ENCODE measurements around the gene MEOX1. TPM values are rescaled to one million over a fixed set of nuclear protein-coding genes. Genes with fewer than 3 reads are reported as not detected.
A peak's percentile ranks its signal among the peaks of the same experiment; 100 is the strongest.

The MEOX1 gene
- total and polyA plus RNA-seq, 2 of the 13 experiments (the other 11 are each of a cell fraction or from before 2014, with no cell fraction given) = not detected

DNA sequence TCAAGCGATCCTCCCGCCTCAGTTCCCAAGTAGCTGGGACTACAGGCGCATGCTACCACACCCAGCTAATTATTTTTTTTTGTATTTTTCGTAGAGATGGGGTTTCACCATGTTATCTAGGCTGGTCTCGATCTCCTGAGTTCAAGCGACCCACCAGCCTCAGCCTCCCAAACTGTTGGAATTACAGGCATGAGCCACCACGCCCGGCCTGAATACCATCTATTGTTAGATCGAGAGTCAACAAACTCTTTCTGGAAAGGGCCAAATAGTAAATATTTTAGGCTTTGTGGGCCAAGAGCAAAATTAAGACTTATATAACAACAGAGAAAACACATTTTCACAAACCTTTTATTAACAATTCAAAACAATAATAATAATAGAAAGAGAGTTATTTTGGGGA, 41.6 kb downstream of the MEOX1 start (continued):
- TF ChIP-seq ZNF225 (CRISPR knock-in tag; IDR thresholded peaks at IDR 0.05) (no peak), SOX13 (IDR thresholded peaks at IDR 0.05) (no peak), SOX13 (CRISPR knock-in tag; conservative IDR thresholded peaks at IDR 0.05 in 1 of 2, IDR thresholded peaks at IDR 0.05 in 1 of 2) (peak in 1 of 2 experiments; percentile 59; a peak in 2 of 4 replicates), TAF15 (IDR thresholded peaks at IDR 0.05; ENCODE audit: low read depth, low read length, poor library complexity, severe bottlenecking) (no peak), DR1 (CRISPR knock-in tag; IDR thresholded peaks at IDR 0.05) (no peak), KLF11 (CRISPR knock-in tag; IDR thresholded peaks at IDR 0.05) (no peak), ZMYM2 (CRISPR knock-in tag; IDR thresholded peaks at IDR 0.05) (0 out of 2 replicates have a peak, but pooled peaks have one; percentile 32), ZBTB1 (CRISPR knock-in tag; IDR thresholded peaks at IDR 0.05; ENCODE audit: borderline replicate concordance) (no peak), JUNB (CRISPR knock-in tag; IDR thresholded peaks at IDR 0.05; ENCODE audit: borderline replicate concordance) (no peak), ZMYM4 (CRISPR knock-in tag; IDR thresholded peaks at IDR 0.05) (no peak), RXRA (CRISPR knock-in tag; IDR thresholded peaks at IDR 0.05) (no peak), GATAD2A (CRISPR knock-in tag; IDR thresholded peaks at IDR 0.05) (no peak), ZNF83 (CRISPR knock-in tag; IDR thresholded peaks at IDR 0.05; ENCODE audit: borderline replicate concordance) (no peak), RBAK (CRISPR knock-in tag; IDR thresholded peaks at IDR 0.05) (no peak), RBM39 (IDR thresholded peaks at IDR 0.05; ENCODE audit: low read depth, low read length, poor library complexity, severe bottlenecking) (no peak), ZSCAN20 (CRISPR knock-in tag; IDR thresholded peaks at IDR 0.05; ENCODE audit: borderline replicate concordance) (no peak), ZNF10 (CRISPR knock-in tag; IDR thresholded peaks at IDR 0.05; ENCODE audit: borderline replicate concordance, low read depth) (no peak), FOXA1 (IDR thresholded peaks at IDR 0.05) (no peak), FOXA1 (CRISPR knock-in tag; IDR thresholded peaks at IDR 0.05) (no peak)
- TF ChIP-seq, protein P1, sequence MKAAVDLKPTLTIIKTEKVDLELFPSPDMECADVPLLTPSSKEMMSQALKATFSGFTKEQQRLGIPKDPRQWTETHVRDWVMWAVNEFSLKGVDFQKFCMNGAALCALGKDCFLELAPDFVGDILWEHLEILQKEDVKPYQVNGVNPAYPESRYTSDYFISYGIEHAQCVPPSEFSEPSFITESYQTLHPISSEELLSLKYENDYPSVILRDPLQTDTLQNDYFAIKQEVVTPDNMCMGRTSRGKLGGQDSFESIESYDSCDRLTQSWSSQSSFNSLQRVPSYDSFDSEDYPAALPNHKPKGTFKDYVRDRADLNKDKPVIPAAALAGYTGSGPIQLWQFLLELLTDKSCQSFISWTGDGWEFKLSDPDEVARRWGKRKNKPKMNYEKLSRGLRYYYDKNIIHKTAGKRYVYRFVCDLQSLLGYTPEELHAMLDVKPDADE (CRISPR knock-in tag; IDR thresholded peaks at IDR 0.05) = no peak
- TF ChIP-seq, protein P2, sequence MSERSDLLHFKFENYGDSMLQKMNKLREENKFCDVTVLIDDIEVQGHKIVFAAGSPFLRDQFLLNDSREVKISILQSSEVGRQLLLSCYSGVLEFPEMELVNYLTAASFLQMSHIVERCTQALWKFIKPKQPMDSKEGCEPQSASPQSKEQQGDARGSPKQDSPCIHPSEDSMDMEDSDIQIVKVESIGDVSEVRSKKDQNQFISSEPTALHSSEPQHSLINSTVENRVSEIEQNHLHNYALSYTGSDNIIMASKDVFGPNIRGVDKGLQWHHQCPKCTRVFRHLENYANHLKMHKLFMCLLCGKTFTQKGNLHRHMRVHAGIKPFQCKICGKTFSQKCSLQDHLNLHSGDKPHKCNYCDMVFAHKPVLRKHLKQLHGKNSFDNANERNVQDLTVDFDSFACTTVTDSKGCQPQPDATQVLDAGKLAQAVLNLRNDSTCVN (CRISPR knock-in tag; IDR thresholded peaks at IDR 0.05; ENCODE audit: borderline replicate concordance) = no peak
- TF ChIP-seq, protein P3, sequence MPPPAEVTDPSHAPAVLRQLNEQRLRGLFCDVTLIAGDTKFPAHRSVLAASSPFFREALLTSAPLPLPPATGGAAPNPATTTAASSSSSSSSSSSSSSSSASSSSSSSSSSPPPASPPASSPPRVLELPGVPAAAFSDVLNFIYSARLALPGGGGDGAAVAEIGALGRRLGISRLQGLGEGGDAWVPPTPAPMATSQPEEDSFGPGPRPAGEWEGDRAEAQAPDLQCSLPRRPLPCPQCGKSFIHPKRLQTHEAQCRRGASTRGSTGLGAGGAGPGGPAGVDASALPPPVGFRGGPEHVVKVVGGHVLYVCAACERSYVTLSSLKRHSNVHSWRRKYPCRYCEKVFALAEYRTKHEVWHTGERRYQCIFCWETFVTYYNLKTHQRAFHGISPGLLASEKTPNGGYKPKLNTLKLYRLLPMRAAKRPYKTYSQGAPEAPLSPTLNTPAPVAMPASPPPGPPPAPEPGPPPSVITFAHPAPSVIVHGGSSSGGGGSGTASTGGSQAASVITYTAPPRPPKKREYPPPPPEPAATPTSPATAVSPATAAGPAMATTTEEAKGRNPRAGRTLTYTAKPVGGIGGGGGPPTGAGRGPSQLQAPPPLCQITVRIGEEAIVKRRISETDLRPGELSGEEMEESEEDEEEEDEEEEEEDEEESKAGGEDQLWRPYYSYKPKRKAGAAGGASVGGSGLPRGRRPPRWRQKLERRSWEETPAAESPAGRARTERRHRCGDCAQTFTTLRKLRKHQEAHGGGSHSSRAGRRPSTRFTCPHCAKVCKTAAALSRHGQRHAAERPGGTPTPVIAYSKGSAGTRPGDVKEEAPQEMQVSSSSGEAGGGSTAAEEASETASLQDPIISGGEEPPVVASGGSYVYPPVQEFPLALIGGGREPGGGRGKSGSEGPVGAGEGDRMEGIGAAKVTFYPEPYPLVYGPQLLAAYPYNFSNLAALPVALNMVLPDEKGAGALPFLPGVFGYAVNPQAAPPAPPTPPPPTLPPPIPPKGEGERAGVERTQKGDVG (CRISPR knock-in tag; IDR thresholded peaks at IDR 0.05; ENCODE audit: borderline replicate concordance) = no peak
- TF ChIP-seq, protein P4, sequence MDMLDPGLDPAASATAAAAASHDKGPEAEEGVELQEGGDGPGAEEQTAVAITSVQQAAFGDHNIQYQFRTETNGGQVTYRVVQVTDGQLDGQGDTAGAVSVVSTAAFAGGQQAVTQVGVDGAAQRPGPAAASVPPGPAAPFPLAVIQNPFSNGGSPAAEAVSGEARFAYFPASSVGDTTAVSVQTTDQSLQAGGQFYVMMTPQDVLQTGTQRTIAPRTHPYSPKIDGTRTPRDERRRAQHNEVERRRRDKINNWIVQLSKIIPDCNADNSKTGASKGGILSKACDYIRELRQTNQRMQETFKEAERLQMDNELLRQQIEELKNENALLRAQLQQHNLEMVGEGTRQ (IDR thresholded peaks at IDR 0.05; ENCODE audit: low read depth, low read length) = no peak
- TF ChIP-seq, protein P4 (CRISPR knock-in tag; IDR thresholded peaks at IDR 0.05; ENCODE audit: borderline replicate concordance) = no peak
